SK-N-SH (cell line): ENCODE measurements around the gene LARP1. TPM values are rescaled to one million over a fixed set of nuclear protein-coding genes. Genes with fewer than 3 reads are reported as not detected.

ENCODE experiments used
- CTCF ChIA-PET: fragments of 300-600, 350-600 bp; formaldehyde crosslinking; extraction: SDS; loops from one replicate; lab custom pipeline; 2021; lab: Yijun Ruan, JAX
- POLR2A ChIA-PET: fragments of 350-600 bp; sonication (Branson Sonifier 250); formaldehyde crosslinking; extraction: SDS; loops from one replicate; lab custom pipeline; 2020; ENCODE audit warnings: antibody characterized with exemption, inconsistent platforms; lab: Yijun Ruan, JAX
- DNase-seq: peaks from one replicate; pipeline ENCODE4 v3.0.0; 2012
- H2AFZ ChIP-seq: fragments of 200-600 bp; sonication (generic); 2 replicates; pipeline ENCODE4 v1.8.1; 2016; ENCODE audit warnings: antibody characterized with exemption, mild to moderate bottlenecking, low read depth
- H3F3A ChIP-seq: fragments of 200-600 bp; sonication (generic); replicated peaks from 2 replicates; pipeline ENCODE3; 2016; ENCODE audit warnings: antibody characterized with exemption, mild to moderate bottlenecking; ENCODE audit not compliant: insufficient read depth
- H3K27ac ChIP-seq, 2 experiments: fragments of 200-500 bp in 1 of 2; fragments of 200-600 bp in 1 of 2; sonication (Bioruptor generic) in 1 of 2; sonication (generic), shearing (Covaris generic) in 1 of 2; 2 replicates each; pipeline versions ENCODE4 v1.5.1 to v1.6.1; 2014 to 2016; ENCODE audit warnings: low read depth in 2 of 2, inconsistent platforms in 1 of 2, low read length in 1 of 2, mild to moderate bottlenecking in 1 of 2, mixed read lengths in 1 of 2
- H3K27me3 ChIP-seq: fragments of 200-600 bp; sonication (generic), shearing (Covaris generic); 2 replicates; pipeline ENCODE4 v1.6.1; 2016; ENCODE audit warnings: mixed run types; ENCODE audit not compliant: insufficient read depth
- H3K36me3 ChIP-seq, 2 experiments: fragments of 200-500 bp in 1 of 2; fragments of 200-600 bp in 1 of 2; sonication (Bioruptor generic) in 1 of 2; sonication (generic) in 1 of 2; replicated peaks in 1 of 2; 2 replicates each; pipeline versions ENCODE3 to v1.5.1; 2014 to 2016; ENCODE audit warnings: low read length in 1 of 2, mild to moderate bottlenecking in 1 of 2; ENCODE audit not compliant: insufficient read depth in 2 of 2, control insufficient read depth in 1 of 2
- H3K4me1 ChIP-seq, 2 experiments: fragments of 200-500 bp in 1 of 2; fragments of 200-600 bp in 1 of 2; sonication (Bioruptor generic) in 1 of 2; sonication (generic), shearing (Covaris generic) in 1 of 2; 2 replicates each; pipeline versions ENCODE4 v1.5.1 to v1.6.1; 2014 to 2016; ENCODE audit warnings: low read depth in 1 of 2, low read length in 1 of 2, mixed run types in 1 of 2; ENCODE audit not compliant: insufficient read depth in 2 of 2, control insufficient read depth in 1 of 2
- H3K4me2 ChIP-seq: fragments of 200-600 bp; sonication (generic), shearing (Covaris generic); 2 replicates; pipeline ENCODE4 v1.6.1; 2017; ENCODE audit warnings: mixed run types
- H3K4me3 ChIP-seq, 2 experiments: fragments of 200-500 bp in 1 of 2; fragments of 200-600 bp in 1 of 2; sonication (Bioruptor generic) in 1 of 2; sonication (generic), shearing (Covaris generic) in 1 of 2; 2 replicates each; pipeline versions ENCODE4 v1.5.1 to v1.8.1; 2014 to 2016; ENCODE audit warnings: low read depth in 2 of 2, inconsistent platforms in 1 of 2, low read length in 1 of 2, mild to moderate bottlenecking in 1 of 2, mixed read lengths in 1 of 2, moderate library complexity in 1 of 2
- H3K79me2 ChIP-seq: fragments of 200-600 bp; sonication (generic); 2 replicates; pipeline ENCODE4 v1.8.1; 2017; ENCODE audit warnings: mild to moderate bottlenecking; ENCODE audit not compliant: insufficient read depth
- H3K9ac ChIP-seq: fragments of 200-600 bp; sonication (generic); 2 replicates; pipeline ENCODE4 v1.6.1; 2017; ENCODE audit warnings: mixed run types
- H3K9me2 ChIP-seq: fragments of 200-600 bp; sonication (generic); 2 replicates; pipeline ENCODE4 v1.6.1; 2017; ENCODE audit warnings: mixed run types
- H3K9me3 ChIP-seq: fragments of 200-600 bp; sonication (generic); 2 replicates; pipeline ENCODE4 v1.6.1; 2017; ENCODE audit warnings: mixed run types, mild to moderate bottlenecking, moderate library complexity
- H4K20me1 ChIP-seq: fragments of 200-600 bp; sonication (generic); 2 replicates; pipeline ENCODE4 v1.6.1; 2017; ENCODE audit warnings: mild to moderate bottlenecking, mixed run types; ENCODE audit not compliant: insufficient read depth
- CHD2 ChIP-seq: fragments of 150-350 bp; IDR thresholded peaks from 2 replicates; pipeline ENCODE4 v1.6.1; 2018; ENCODE audit warnings: low read length; ENCODE audit not compliant: partially characterized antibody
- EP300 ChIP-seq, 2 experiments: IDR thresholded peaks; 2 replicates each; pipeline versions ENCODE4 v1.4.0 to v1.6.1; 2012; ENCODE audit warnings: borderline replicate concordance in 1 of 2, low read depth in 1 of 2, low read length in 1 of 2
- EZH2phosphoT487 ChIP-seq: fragments of 200-600 bp; sonication (generic); IDR thresholded peaks from 2 replicates; pipeline ENCODE4 v1.6.1; 2017; ENCODE audit warnings: low read depth, mixed run types, mild to moderate bottlenecking, antibody characterized with exemption, moderate library complexity, borderline replicate concordance
- FOSL2 ChIP-seq: IDR thresholded peaks from 2 replicates; pipeline ENCODE4 v1.4.0; 2012; ENCODE audit warnings: low read depth, mild to moderate bottlenecking, moderate library complexity, borderline replicate concordance
- FOXM1 ChIP-seq: IDR thresholded peaks from 2 replicates; pipeline ENCODE4 v1.4.0; 2012; ENCODE audit warnings: low read depth, mild to moderate bottlenecking
- IRF3 ChIP-seq: fragments of 150-350 bp; IDR thresholded peaks from 2 replicates; pipeline ENCODE4 v1.6.1; 2016; ENCODE audit warnings: mild to moderate bottlenecking, low read depth, low read length
- JUND ChIP-seq: IDR thresholded peaks from 2 replicates; pipeline ENCODE4 v1.4.0; 2012
- MEF2A ChIP-seq: IDR thresholded peaks from 2 replicates; pipeline ENCODE4 v1.4.0; 2012; ENCODE audit warnings: low read depth, borderline replicate concordance
- MXI1 ChIP-seq: IDR thresholded peaks from 2 replicates; pipeline ENCODE4 v1.6.1; 2012; ENCODE audit warnings: mild to moderate bottlenecking, low read depth, low read length, improper control_type of control experiment
- NFIC ChIP-seq: IDR thresholded peaks from 2 replicates; pipeline ENCODE4 v1.4.0; 2012; ENCODE audit warnings: borderline replicate concordance
- NRF1 ChIP-seq: IDR thresholded peaks from 2 replicates; pipeline ENCODE4 v1.6.1; 2012; ENCODE audit warnings: low read depth, mild to moderate bottlenecking, low read length
- PBX3 ChIP-seq: IDR thresholded peaks from 2 replicates; pipeline ENCODE4; 2012
- POLR2AphosphoS5 ChIP-seq: IDR thresholded peaks from 2 replicates; pipeline ENCODE4 v1.6.1; 2012; ENCODE audit warnings: low read depth, low read length
- RAD21 ChIP-seq: IDR thresholded peaks from 2 replicates; pipeline ENCODE4 v1.6.1; 2012; ENCODE audit warnings: mild to moderate bottlenecking, low read length
- RFX5 ChIP-seq: IDR thresholded peaks from 2 replicates; pipeline ENCODE4 v1.6.1; 2012; ENCODE audit warnings: mild to moderate bottlenecking, improper control_type of control experiment, low read length
- RXRA ChIP-seq: IDR thresholded peaks from 2 replicates; pipeline ENCODE4 v1.4.0; 2012; ENCODE audit warnings: low read depth, mild to moderate bottlenecking, borderline replicate concordance
- SIN3A ChIP-seq: IDR thresholded peaks from 2 replicates; pipeline ENCODE4 v1.6.1; 2012; ENCODE audit warnings: low read depth, mild to moderate bottlenecking, low read length, moderate library complexity, borderline replicate concordance
- YY1 ChIP-seq: IDR thresholded peaks from 2 replicates; pipeline ENCODE4 v1.4.0; 2012; ENCODE audit warnings: low read depth, mild to moderate bottlenecking
- WGBS: methylation state at CpG from one replicate; pipeline ENCODE4 v1.1.6; 2017; ENCODE audit warnings: low lambda C conversion rate; 5-methylcytosine and 5-hydroxymethylcytosine counted together
- polyA plus RNA-seq, 3 experiments: library from polyadenylated mRNA; depleted of rRNA; stranded (reverse); fragments of >200 nt; gene quantifications; 2 replicates each; pipeline ENCODE4 v1.2.3, GENCODE V29; 2012
- TF ChIP-seq, protein P1 (sequence below): IDR thresholded peaks from 2 replicates; pipeline ENCODE4 v1.4.0; 2012; ENCODE audit warnings: low read depth, borderline replicate concordance
- TF ChIP-seq, protein P2 (sequence below): fragments of 200-600 bp; sonication (generic); IDR thresholded peaks from 2 replicates; pipeline ENCODE4 v1.6.1; 2017; ENCODE audit warnings: antibody characterized with exemption, mild to moderate bottlenecking, moderate library complexity

The LARP1 gene
- polyA plus RNA-seq, 1 of the 3 experiments (the other 2 are of a cell fraction): 57.4 TPM

- CTCF ChIA-PET: interaction anchor here (0.8 to 1.8 kb wide), 2 partner anchors 15 to 167 kb away, joined by 3 to 4 read pairs; no protein-coding TSS in a partner anchor
Measured at GRCh38 chr5:154816891-154817492, 61.8 kb downstream of the LARP1 start.

More at GRCh38 chr5:154816891-154817492, 61.8 kb downstream of the LARP1 start:
- TF ChIP-seq MXI1 (no peak), RFX5 (no peak), CHD2 (no peak), FOSL2 (no peak), NFIC (no peak), EP300 (IDR thresholded peaks at IDR 0.05; ENCODE audit: borderline replicate concordance in 1 of 2, low read depth in 1 of 2, low read length in 1 of 2) (no peak), YY1 (no peak), PBX3 (no peak), RAD21 (no peak), MEF2A (no peak), IRF3 (no peak), JUND (no peak), EZH2phosphoT487 (no peak), SIN3A (no peak), RXRA (no peak), POLR2AphosphoS5 (no peak), NRF1 (no peak), FOXM1 (no peak)
- TF ChIP-seq, protein P1, sequence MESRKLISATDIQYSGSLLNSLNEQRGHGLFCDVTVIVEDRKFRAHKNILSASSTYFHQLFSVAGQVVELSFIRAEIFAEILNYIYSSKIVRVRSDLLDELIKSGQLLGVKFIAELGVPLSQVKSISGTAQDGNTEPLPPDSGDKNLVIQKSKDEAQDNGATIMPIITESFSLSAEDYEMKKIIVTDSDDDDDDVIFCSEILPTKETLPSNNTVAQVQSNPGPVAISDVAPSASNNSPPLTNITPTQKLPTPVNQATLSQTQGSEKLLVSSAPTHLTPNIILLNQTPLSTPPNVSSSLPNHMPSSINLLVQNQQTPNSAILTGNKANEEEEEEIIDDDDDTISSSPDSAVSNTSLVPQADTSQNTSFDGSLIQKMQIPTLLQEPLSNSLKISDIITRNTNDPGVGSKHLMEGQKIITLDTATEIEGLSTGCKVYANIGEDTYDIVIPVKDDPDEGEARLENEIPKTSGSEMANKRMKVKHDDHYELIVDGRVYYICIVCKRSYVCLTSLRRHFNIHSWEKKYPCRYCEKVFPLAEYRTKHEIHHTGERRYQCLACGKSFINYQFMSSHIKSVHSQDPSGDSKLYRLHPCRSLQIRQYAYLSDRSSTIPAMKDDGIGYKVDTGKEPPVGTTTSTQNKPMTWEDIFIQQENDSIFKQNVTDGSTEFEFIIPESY: no peak
- TF ChIP-seq, protein P2, sequence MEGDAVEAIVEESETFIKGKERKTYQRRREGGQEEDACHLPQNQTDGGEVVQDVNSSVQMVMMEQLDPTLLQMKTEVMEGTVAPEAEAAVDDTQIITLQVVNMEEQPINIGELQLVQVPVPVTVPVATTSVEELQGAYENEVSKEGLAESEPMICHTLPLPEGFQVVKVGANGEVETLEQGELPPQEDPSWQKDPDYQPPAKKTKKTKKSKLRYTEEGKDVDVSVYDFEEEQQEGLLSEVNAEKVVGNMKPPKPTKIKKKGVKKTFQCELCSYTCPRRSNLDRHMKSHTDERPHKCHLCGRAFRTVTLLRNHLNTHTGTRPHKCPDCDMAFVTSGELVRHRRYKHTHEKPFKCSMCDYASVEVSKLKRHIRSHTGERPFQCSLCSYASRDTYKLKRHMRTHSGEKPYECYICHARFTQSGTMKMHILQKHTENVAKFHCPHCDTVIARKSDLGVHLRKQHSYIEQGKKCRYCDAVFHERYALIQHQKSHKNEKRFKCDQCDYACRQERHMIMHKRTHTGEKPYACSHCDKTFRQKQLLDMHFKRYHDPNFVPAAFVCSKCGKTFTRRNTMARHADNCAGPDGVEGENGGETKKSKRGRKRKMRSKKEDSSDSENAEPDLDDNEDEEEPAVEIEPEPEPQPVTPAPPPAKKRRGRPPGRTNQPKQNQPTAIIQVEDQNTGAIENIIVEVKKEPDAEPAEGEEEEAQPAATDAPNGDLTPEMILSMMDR: no peak
- Histone ChIP-seq H3K4me2 (no peak overlapping the region), H4K20me1 (0 out of 2 replicates have a peak, but pooled peaks cover 2% of the 10 kb centered on the region), H3K9me2 (no peaks in the 10 kb centered on the region), H3K9me3 (no peaks in the 10 kb centered on the region), H3K9ac (no peak overlapping the region), H3K27me3 (no peaks in the 10 kb centered on the region), H3K36me3 (peaks cover 33 to 77% of the 10 kb centered on the region in 2 experiments), H3K4me3 (no peak overlapping the region), H3K4me1 (no peaks in the 10 kb centered on the region; a peak in 1 of 4 replicates), H3F3A (no peaks in the 10 kb centered on the region), H3K27ac (no peak overlapping the region; a peak in 1 of 4 replicates), H3K79me2 (peaks cover 12% of the 10 kb centered on the region), H2AFZ (no peak overlapping the region)
- POLR2A ChIA-PET: no interaction called here
- DNase-seq: no peak
- 96% methylated on average over 5 of the region's 5 CpGs for WGBS
